ENCODE results near the gene PALLD. TPM values are rescaled to one million over a fixed set of nuclear protein-coding genes. Genes with fewer than 3 reads are reported as not detected.

PALLD gene
- total RNA-seq, 1 donor from 2014 or later: 58.7 TPM

DNA sequence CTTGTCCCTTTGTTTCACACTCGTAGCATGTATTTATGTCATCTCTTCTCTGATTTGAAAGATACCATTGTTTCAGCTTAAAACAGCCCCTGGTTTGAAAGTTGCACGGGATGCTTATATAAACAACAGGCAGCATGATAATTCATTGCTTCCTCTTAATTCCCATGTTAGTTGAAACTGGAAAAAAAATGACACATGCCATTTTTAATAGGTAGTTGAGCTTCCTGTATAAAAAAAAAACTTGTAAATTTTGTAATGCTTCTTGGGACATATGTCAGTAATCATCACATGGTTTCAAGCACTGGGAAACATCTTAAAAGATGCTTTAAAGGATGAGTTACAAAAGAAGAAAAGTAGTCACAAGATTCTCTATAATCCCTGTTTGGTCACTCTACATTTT lies 243.0 kb downstream of the PALLD start:
- Mint-ChIP-seq H3K4me1 (peaks cover 46% of the 10 kb centered on the region), H3K4me3 (no peak overlapping the region), H3K36me3 (ENCODE audit: low read depth) (peaks cover 4% of the 10 kb centered on the region), H3K9me3 (peaks cover 4% of the 10 kb centered on the region), H3K27ac (ENCODE audit: unreplicated experiment) (no peak overlapping the region), H3K27me3 (ENCODE audit: low read depth) (no peaks in the 10 kb centered on the region)
- TF ChIP-seq, protein P1, sequence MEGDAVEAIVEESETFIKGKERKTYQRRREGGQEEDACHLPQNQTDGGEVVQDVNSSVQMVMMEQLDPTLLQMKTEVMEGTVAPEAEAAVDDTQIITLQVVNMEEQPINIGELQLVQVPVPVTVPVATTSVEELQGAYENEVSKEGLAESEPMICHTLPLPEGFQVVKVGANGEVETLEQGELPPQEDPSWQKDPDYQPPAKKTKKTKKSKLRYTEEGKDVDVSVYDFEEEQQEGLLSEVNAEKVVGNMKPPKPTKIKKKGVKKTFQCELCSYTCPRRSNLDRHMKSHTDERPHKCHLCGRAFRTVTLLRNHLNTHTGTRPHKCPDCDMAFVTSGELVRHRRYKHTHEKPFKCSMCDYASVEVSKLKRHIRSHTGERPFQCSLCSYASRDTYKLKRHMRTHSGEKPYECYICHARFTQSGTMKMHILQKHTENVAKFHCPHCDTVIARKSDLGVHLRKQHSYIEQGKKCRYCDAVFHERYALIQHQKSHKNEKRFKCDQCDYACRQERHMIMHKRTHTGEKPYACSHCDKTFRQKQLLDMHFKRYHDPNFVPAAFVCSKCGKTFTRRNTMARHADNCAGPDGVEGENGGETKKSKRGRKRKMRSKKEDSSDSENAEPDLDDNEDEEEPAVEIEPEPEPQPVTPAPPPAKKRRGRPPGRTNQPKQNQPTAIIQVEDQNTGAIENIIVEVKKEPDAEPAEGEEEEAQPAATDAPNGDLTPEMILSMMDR (conservative IDR thresholded peaks at IDR 0.05): no peak
- DNase-seq (ENCODE audit: low read depth, low spot score): no peak

DNA sequence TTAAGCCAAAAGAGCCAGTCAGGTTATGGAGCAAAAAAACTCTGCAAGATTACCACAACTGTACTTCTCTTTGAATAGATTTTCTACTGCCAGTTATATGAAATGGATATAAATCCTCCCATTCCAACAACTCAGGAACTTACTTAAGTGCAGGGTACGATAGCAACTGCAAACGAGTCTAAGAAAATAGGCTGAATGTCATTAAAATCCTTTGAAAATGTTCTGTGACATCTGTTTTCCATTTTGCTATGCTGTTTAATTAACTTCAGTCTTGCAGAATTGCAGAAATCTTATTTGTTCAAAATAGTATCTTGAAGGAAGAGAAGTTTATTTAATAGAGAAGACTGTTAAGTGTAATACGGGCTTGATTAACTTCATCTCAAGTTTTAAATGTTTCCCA lies 243.8 kb downstream of the PALLD start:
- Mint-ChIP-seq H3K4me1 (peaks cover 38% of the 10 kb centered on the region), H3K27ac (ENCODE audit: unreplicated experiment) (no peak overlapping the region), H3K4me3 (no peak overlapping the region)

DNA sequence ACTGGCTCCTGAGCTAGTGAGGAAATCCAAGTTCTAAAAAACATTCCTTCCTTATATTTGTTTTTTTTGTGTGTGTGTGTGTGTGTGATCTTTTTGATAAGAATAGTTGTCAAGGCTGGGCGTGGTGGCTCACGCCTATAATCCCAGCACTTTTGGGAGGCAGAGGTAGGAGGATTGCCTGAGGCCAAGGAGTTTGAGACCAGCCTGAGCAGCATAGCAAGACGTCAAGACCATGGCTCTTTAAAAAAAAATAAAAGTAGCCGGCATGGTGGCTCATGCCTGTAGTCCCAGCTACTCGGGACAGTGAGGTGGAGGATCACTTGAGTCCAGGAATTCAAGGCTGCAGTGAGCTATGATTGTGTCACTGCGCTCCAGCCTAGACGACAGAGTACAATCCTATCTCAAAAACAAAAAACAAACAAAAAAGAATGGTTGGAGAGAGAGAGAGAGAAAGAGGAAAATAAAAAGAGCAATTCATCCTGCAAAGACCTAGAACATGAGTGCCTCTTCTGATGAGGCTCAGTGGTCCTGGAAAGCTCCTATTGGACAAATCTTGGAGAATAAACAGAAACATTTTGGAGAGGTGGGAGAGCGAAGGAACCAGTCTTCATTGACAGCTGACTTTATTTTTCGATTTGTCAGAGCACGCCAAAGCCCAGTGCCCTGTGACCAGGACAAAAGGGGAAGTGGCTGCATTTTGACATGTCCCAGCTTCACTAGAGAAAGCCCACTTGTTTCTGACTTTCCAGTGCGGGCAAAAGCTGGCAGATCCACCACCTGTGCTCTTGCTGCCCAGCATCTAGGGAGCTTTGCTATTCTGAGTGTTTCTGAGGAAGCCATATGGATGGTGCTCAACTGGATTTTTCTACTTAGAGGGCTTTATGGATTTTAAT lies 244.7 kb downstream of the PALLD start:
- Mint-ChIP-seq H3K4me3 (no peak overlapping the region), H3K27me3 (ENCODE audit: low read depth) (no peaks in the 10 kb centered on the region), H3K9me3 (peaks cover 4% of the 10 kb centered on the region), H3K27ac (ENCODE audit: unreplicated experiment) (no peak overlapping the region), H3K36me3 (ENCODE audit: low read depth) (peaks cover 4% of the 10 kb centered on the region), H3K4me1 (peaks cover 30% of the 10 kb centered on the region)
- DNase-seq (ENCODE audit: low read depth, low spot score): no peak
- TF ChIP-seq, protein P1 (conservative IDR thresholded peaks at IDR 0.05): no peak

More for the DNA sequence above, 243.8 kb downstream of the PALLD start:
- Mint-ChIP-seq H3K9me3 (peaks cover 4% of the 10 kb centered on the region), H3K27me3 (ENCODE audit: low read depth) (no peaks in the 10 kb centered on the region), H3K36me3 (ENCODE audit: low read depth) (peaks cover 4% of the 10 kb centered on the region)
- DNase-seq (ENCODE audit: low read depth, low spot score): no peak
- TF ChIP-seq, protein P1 (conservative IDR thresholded peaks at IDR 0.05): no peak

DNA sequence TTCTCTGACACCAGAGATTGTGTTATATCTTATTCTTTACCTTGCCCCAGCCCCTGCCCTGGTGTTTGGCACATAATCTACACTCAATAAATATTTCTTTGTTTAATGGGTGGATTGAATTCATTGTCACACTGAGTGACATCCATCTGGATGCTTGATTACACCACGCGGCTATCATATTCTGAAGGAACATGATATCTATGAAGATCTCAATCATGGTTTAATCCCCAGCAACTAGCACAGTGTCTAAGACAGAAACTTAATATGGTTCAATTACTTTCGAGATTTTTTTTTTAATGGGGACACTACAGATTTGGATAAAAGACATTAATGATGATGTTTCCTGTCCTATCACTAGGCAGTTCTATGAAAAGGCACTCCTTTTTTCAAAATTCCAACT lies 246.3 kb downstream of the PALLD start:
- TF ChIP-seq, protein P1 (conservative IDR thresholded peaks at IDR 0.05): no peak
- H3K36me3 Mint-ChIP-seq (ENCODE audit: low read depth): peaks cover 4% of the 10 kb centered on the region
- H3K27ac Mint-ChIP-seq (ENCODE audit: unreplicated experiment): no peak overlapping the region
- H3K4me1 Mint-ChIP-seq: peaks cover 14% of the 10 kb centered on the region
- no peak overlapping the region for H3K4me3 Mint-ChIP-seq
- no peak for DNase-seq (ENCODE audit: low read depth, low spot score)
- no peaks in the 10 kb centered on the region for H3K27me3 Mint-ChIP-seq (ENCODE audit: low read depth)
- H3K9me3 Mint-ChIP-seq: peaks cover 4% of the 10 kb centered on the region

DNA sequence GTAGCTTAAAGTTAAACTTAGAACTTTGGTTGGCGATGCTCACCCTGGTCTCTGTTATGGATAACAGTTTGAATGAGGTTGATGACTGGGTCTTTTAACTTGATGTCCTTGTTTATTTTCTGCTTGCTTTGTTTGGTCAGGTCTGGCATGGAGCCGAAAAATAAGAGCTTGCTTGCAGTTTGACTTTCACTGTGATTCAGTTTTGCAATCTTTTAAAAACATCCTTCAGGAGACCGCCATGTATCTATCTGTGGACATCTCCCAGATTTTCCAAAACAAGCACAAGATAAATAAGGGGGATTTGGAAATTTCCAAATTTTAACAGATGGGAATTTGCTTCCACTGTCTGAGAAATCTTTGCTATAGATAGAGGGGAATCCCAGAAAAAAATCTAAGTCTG lies 246.7 kb downstream of the PALLD start:
- TF ChIP-seq, protein P1 (conservative IDR thresholded peaks at IDR 0.05): no peak
- peaks cover 13% of the 10 kb centered on the region for H3K4me1 Mint-ChIP-seq
- no peak overlapping the region for H3K4me3 Mint-ChIP-seq
- peaks cover 4% of the 10 kb centered on the region for H3K9me3 Mint-ChIP-seq
- H3K36me3 Mint-ChIP-seq (ENCODE audit: low read depth): peaks cover 4% of the 10 kb centered on the region
- DNase-seq (ENCODE audit: low read depth, low spot score): no peak
- no peaks in the 10 kb centered on the region for H3K27me3 Mint-ChIP-seq (ENCODE audit: low read depth)
- H3K27ac Mint-ChIP-seq (ENCODE audit: unreplicated experiment): no peak overlapping the region

Measured in neural crest cell (in vitro differentiated cells).